Activated CD8-positive, alpha-beta T cell treated with anti-CD3 and anti-CD28 coated beads, Interleukin-2, amount 10 ng/mL, durations not matched to agents 7 days and 5 days (primary cell): Measurements from ENCODE around the gene FAM120C. TPM values are rescaled to one million over a fixed set of nuclear protein-coding genes. Genes with fewer than 3 reads are reported as not detected.

Experiments
- ATAC-seq: fragments of 150-1000 bp; cut with Tn5 transposase; one replicate; pipeline ENCODE4 v1.10.0; 2021; ENCODE audit warnings: moderate library complexity
- CTCF ChIA-PET: fragments of 350-600 bp; sonication (Branson Sonifier 250); formaldehyde crosslinking; loops from one replicate; lab custom pipeline; 2021; ENCODE audit warnings: antibody characterized with exemption; lab: Charles Lee
- POLR2A ChIA-PET: fragments of 350-600 bp; sonication (Branson Sonifier 250); formaldehyde crosslinking; loops from one replicate; lab custom pipeline; 2021; ENCODE audit warnings: antibody characterized with exemption; lab: Charles Lee
- DNase-seq: peaks from one replicate; pipeline ENCODE4 v3.0.0-alpha.2; 2020
- H3K27ac Mint-ChIP-seq: one replicate; pipeline ENCODE4 v1.8.0; 2021; ENCODE audit warnings: mild to moderate bottlenecking, mixed read lengths
- H3K27me3 Mint-ChIP-seq: one replicate; pipeline ENCODE4 v1.8.0; 2021; ENCODE audit warnings: low read depth, mixed read lengths
- H3K36me3 Mint-ChIP-seq: one replicate; pipeline ENCODE4 v1.8.0; 2021; ENCODE audit warnings: low read depth, mixed read lengths
- H3K4me1 Mint-ChIP-seq: one replicate; pipeline ENCODE4 v1.8.0; 2021; ENCODE audit warnings: low read depth, mixed read lengths
- H3K4me3 Mint-ChIP-seq: one replicate; pipeline ENCODE4 v1.8.0; 2021; ENCODE audit warnings: mild to moderate bottlenecking, mixed read lengths
- H3K9me3 Mint-ChIP-seq: one replicate; pipeline ENCODE4 v1.8.0; 2022; ENCODE audit warnings: mixed read lengths; ENCODE audit not compliant: insufficient read depth
- total RNA-seq, 2 experiments: library from RNA; stranded (reverse); gene quantifications; one replicate each; pipeline ENCODE4 v1.2.3, GENCODE V29; 2021

The FAM120C gene
- total RNA-seq, 2 experiments from 2014 or later: 10.1 to 10.3 TPM

DNA sequence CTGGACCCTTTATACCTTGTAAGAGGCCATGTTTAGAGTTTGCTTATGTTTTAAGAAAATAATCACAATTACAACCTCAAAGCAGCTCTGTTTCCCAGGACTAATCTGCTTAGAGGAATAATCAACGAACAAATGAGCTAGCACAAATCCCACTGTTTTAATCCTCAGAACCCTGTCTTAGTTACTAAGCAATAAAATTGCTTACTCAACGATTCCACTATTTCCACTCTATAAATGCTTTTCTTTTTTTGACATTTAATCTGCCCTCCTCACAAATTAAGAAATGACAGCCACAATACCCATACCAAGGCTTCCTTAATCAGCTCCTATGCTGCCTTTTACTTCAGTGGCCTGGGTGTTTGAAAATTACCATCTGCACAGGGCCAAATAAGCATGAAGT lies 48.8 kb downstream of the FAM120C start:
- Mint-ChIP-seq H3K9me3 (no peaks in the 10 kb centered on the region), H3K4me1 (no peaks in the 10 kb centered on the region), H3K27me3 (no peaks in the 10 kb centered on the region), H3K27ac (no peak overlapping the region), H3K36me3 (peaks cover 6% of the 10 kb centered on the region), H3K4me3 (no peak overlapping the region)
- ATAC-seq (no peak), DNase-seq (no peak)
- ChIA-PET CTCF (no interaction called here), POLR2A (no interaction called here)

- H3K27me3 Mint-ChIP-seq: no peaks in the 10 kb centered on the region
- no peaks in the 10 kb centered on the region for H3K4me1 Mint-ChIP-seq
- no peak overlapping the region for H3K27ac Mint-ChIP-seq
- no peaks in the 10 kb centered on the region for H3K9me3 Mint-ChIP-seq
- DNase-seq: no peak
- no peak overlapping the region for H3K4me3 Mint-ChIP-seq
- ChIA-PET POLR2A (no interaction called here), CTCF (no interaction called here)
- H3K36me3 Mint-ChIP-seq: no peaks in the 10 kb centered on the region
- ATAC-seq: no peak
Observed at GRCh38 chrX:54116391-54116790, 66.7 kb downstream of the FAM120C start.

DNA sequence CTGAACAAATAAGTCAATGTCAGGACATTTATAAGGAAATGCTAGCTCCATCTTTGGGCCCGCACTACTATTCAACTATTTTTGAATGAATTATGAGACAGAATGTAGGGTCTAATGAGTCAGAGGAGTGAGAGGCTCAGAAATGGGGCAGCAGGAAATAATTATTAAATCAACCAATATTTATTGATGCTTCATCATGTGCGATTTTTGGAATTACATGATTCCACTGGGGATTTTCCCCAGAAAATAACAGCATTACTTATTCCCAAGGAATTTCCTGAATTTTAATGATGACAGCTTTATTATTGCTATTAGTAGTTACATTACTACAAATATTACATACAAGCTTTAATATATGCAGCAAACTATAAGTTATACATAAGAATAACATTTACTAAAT lies 89.5 kb downstream of the FAM120C start:
- DNase-seq (no peak), ATAC-seq (no peak)
- no peaks in the 10 kb centered on the region for H3K9me3 Mint-ChIP-seq
- no peaks in the 10 kb centered on the region for H3K27me3 Mint-ChIP-seq
- H3K4me1 Mint-ChIP-seq: no peaks in the 10 kb centered on the region
- POLR2A ChIA-PET: no interaction called here
- H3K27ac Mint-ChIP-seq: no peak overlapping the region
- no peaks in the 10 kb centered on the region for H3K36me3 Mint-ChIP-seq
- no peak overlapping the region for H3K4me3 Mint-ChIP-seq
- CTCF ChIA-PET: no interaction called here

DNA sequence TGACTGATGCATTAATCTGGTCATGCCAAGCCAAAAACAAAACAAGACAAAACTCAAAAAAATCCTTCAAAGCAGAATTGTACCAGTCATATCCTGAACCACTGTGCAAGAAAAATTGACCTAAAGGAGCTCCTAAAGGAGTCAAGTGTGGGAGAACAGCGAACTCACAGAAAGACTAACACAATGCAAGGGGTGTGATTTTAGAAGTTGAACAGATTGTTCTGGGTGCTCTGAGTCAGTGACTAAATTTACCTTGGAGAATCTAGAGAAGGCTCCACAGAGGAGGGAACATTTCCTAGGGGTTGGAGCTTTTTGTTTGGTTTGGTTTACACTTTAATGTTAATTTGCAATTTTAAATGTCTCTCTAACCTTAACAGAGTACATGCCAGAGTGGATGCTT lies 89.9 kb downstream of the FAM120C start:
- no peaks in the 10 kb centered on the region for H3K27me3 Mint-ChIP-seq
- DNase-seq: no peak
- ATAC-seq: no peak
- H3K36me3 Mint-ChIP-seq: no peaks in the 10 kb centered on the region
- no peak overlapping the region for H3K27ac Mint-ChIP-seq
- POLR2A ChIA-PET: no interaction called here
- H3K4me1 Mint-ChIP-seq: no peaks in the 10 kb centered on the region
- no peaks in the 10 kb centered on the region for H3K9me3 Mint-ChIP-seq
- CTCF ChIA-PET: no interaction called here
- no peak overlapping the region for H3K4me3 Mint-ChIP-seq

DNA sequence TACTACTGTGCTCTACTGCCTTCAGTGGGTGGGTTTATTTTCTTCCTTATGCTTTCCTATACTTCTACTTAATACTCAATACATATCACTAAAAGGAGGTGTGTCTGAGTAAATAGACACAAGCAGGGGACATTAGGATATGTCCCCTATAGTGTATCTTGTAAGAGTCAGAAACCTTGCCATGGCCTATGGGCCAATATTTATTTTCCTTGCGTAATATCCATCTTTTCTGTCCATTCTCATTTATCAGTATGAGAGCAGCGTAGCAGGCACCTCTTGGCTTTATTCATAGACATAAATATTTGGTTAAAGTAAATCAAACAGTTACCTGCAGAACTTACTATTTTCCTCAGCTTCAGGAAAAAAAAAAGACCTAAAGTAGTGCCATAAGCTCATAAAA lies 92.2 kb downstream of the FAM120C start:
- no peak overlapping the region for H3K27ac Mint-ChIP-seq
- CTCF ChIA-PET: no interaction called here
- H3K27me3 Mint-ChIP-seq: no peaks in the 10 kb centered on the region
- DNase-seq (no peak), ATAC-seq (no peak)
- POLR2A ChIA-PET: no interaction called here
- H3K36me3 Mint-ChIP-seq: no peaks in the 10 kb centered on the region
- no peaks in the 10 kb centered on the region for H3K9me3 Mint-ChIP-seq
- H3K4me3 Mint-ChIP-seq: no peak overlapping the region
- H3K4me1 Mint-ChIP-seq: no peaks in the 10 kb centered on the region

DNA sequence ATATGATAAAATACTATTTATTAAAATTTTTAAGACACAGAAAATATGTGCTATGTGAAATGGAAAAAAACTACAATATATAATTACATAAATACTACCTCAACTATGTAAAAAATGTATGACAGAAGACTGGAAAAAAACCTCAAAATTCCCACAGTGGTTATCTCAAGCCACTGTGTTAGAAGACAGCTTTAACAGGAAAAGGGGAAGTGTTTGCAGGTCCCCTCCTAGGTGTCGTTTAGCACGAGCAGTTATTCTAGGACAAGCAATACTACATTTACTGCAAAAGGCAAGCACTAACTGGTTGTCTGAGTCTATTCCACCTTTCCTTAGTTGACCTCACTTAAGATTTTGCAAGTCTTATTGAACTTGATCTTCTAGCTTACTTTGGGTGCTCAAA lies 93.9 kb downstream of the FAM120C start:
- Mint-ChIP-seq H3K4me3 (no peak overlapping the region), H3K9me3 (no peaks in the 10 kb centered on the region), H3K4me1 (no peaks in the 10 kb centered on the region), H3K36me3 (no peaks in the 10 kb centered on the region), H3K27me3 (no peaks in the 10 kb centered on the region), H3K27ac (no peak overlapping the region)
- CTCF ChIA-PET: no interaction called here
- no peak for DNase-seq
- ATAC-seq: no peak
- POLR2A ChIA-PET: no interaction called here

GRCh38 chrX:54087661-54088060 lies 95.4 kb downstream of the FAM120C start:
- no peak for ATAC-seq
- Mint-ChIP-seq H3K27ac (no peak overlapping the region), H3K27me3 (no peaks in the 10 kb centered on the region), H3K36me3 (no peaks in the 10 kb centered on the region), H3K9me3 (no peaks in the 10 kb centered on the region), H3K4me3 (no peak overlapping the region), H3K4me1 (no peaks in the 10 kb centered on the region)
- CTCF ChIA-PET: no interaction called here
- DNase-seq: no peak
- POLR2A ChIA-PET: interaction anchor here (0.7 kb wide), 1 partner anchor 1149 kb away, joined by 3 read pairs; no protein-coding TSS in a partner anchor

DNA sequence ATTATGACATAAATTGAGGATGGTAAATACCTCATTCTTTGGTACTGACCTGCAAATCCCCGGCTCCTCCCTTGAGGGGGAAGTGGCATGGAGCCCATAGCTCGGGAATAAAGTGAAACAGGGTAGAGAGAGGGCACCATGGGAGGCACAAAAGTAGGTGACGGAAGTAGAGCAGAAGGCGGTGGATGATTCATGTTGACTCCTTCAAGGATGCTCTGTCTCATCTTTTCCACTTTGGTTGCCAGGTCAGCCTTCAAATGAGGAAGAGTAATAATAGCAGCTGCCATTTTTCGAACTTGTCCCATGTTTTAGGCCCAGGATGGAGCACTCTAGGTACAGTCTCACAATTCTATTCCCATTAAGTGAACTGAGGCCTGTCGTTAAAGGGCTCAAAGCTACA lies 97.4 kb downstream of the FAM120C start:
- H3K9me3 Mint-ChIP-seq: no peaks in the 10 kb centered on the region
- DNase-seq: no peak
- ChIA-PET POLR2A (no interaction called here), CTCF (no interaction called here)
- no peaks in the 10 kb centered on the region for H3K4me1 Mint-ChIP-seq
- H3K36me3 Mint-ChIP-seq: no peaks in the 10 kb centered on the region
- ATAC-seq: no peak
- no peaks in the 10 kb centered on the region for H3K27me3 Mint-ChIP-seq
- no peak overlapping the region for H3K27ac Mint-ChIP-seq
- H3K4me3 Mint-ChIP-seq: no peak overlapping the region

GRCh38 chrX:54076903-54077302 lies 106.2 kb downstream of the FAM120C start:
- DNase-seq: no peak
- no peaks in the 10 kb centered on the region for H3K36me3 Mint-ChIP-seq
- CTCF ChIA-PET: no interaction called here
- H3K4me3 Mint-ChIP-seq: no peak overlapping the region
- ATAC-seq: no peak
- no peaks in the 10 kb centered on the region for H3K9me3 Mint-ChIP-seq
- no peak overlapping the region for H3K27ac Mint-ChIP-seq
- no peaks in the 10 kb centered on the region for H3K27me3 Mint-ChIP-seq
- POLR2A ChIA-PET: no interaction called here
- H3K4me1 Mint-ChIP-seq: no peaks in the 10 kb centered on the region

GRCh38 chrX:54074826-54075225 lies 108.2 kb downstream of the FAM120C start:
- Mint-ChIP-seq H3K36me3 (no peaks in the 10 kb centered on the region), H3K9me3 (no peaks in the 10 kb centered on the region), H3K4me3 (no peak overlapping the region), H3K27me3 (no peaks in the 10 kb centered on the region), H3K27ac (no peak overlapping the region), H3K4me1 (no peaks in the 10 kb centered on the region)
- ChIA-PET CTCF (no interaction called here), POLR2A (no interaction called here)
- ATAC-seq (no peak), DNase-seq (no peak)

- no peak overlapping the region for H3K27ac Mint-ChIP-seq
- no peak overlapping the region for H3K4me3 Mint-ChIP-seq
- ChIA-PET CTCF (no interaction called here), POLR2A (interaction anchor here (0.6 kb wide), 1 partner anchor 338 kb away, joined by 3 read pairs; no protein-coding TSS in a partner anchor)
- ATAC-seq (no peak), DNase-seq (no peak)
- H3K4me1 Mint-ChIP-seq: no peaks in the 10 kb centered on the region
- no peaks in the 10 kb centered on the region for H3K9me3 Mint-ChIP-seq
- H3K36me3 Mint-ChIP-seq: no peaks in the 10 kb centered on the region
- H3K27me3 Mint-ChIP-seq: no peaks in the 10 kb centered on the region
Observed at GRCh38 chrX:54067766-54068165, 115.3 kb downstream of the FAM120C start.

DNA sequence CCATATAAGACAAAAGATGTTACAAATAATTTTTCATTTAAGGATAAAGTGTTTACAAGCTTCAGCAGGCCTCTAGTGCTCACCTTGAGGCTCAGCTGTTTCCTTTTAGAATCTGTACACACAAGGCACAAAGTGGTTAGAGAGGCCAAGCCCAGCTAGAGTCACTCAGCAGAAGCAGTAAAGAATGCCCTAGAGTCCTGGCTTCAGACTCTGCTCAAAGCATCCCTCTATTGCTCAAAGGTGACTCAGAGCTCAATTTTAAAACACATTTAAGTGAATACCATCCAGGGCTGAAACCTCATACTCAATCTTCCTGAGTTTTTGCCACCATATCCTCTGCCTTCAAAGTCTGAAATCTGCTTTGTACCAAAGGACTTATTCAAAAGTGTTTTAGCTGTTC lies 116.2 kb downstream of the FAM120C start:
- no peaks in the 10 kb centered on the region for H3K9me3 Mint-ChIP-seq
- no peaks in the 10 kb centered on the region for H3K36me3 Mint-ChIP-seq
- CTCF ChIA-PET: no interaction called here
- ATAC-seq (no peak), DNase-seq (no peak)
- H3K4me3 Mint-ChIP-seq: no peak overlapping the region
- no peaks in the 10 kb centered on the region for H3K4me1 Mint-ChIP-seq
- no peak overlapping the region for H3K27ac Mint-ChIP-seq
- POLR2A ChIA-PET: interaction anchor here (0.6 kb wide), 1 partner anchor 337 kb away, joined by 3 read pairs; no protein-coding TSS in a partner anchor
- H3K27me3 Mint-ChIP-seq: no peaks in the 10 kb centered on the region

- no peaks in the 10 kb centered on the region for H3K9me3 Mint-ChIP-seq
- CTCF ChIA-PET: no interaction called here
- no peaks in the 10 kb centered on the region for H3K36me3 Mint-ChIP-seq
- H3K4me3 Mint-ChIP-seq: no peak overlapping the region
- no peak for DNase-seq
- POLR2A ChIA-PET: no interaction called here
- H3K27me3 Mint-ChIP-seq: no peaks in the 10 kb centered on the region
- no peak overlapping the region for H3K27ac Mint-ChIP-seq
- ATAC-seq: no peak
- no peaks in the 10 kb centered on the region for H3K4me1 Mint-ChIP-seq
Observed at GRCh38 chrX:54064564-54064963, 118.5 kb downstream of the FAM120C start.
